GM21515 (cell line): ENCODE measurements around the gene RNF4.
A peak's percentile ranks its signal among the peaks of the same experiment; 100 is the strongest.
"Not testable (repeated sequence)": the region's sequence is repeated elsewhere in the genome, so short reads cannot be mapped to it uniquely, and the experiment has no call there.

Experiments used
- ATAC-seq: cut with Tn5 transposase; IDR thresholded peaks from one replicate; pipeline ENCODE4 v1.9.1; 2021; ENCODE audit not compliant: unreplicated experiment

RNF4 gene

DNA sequence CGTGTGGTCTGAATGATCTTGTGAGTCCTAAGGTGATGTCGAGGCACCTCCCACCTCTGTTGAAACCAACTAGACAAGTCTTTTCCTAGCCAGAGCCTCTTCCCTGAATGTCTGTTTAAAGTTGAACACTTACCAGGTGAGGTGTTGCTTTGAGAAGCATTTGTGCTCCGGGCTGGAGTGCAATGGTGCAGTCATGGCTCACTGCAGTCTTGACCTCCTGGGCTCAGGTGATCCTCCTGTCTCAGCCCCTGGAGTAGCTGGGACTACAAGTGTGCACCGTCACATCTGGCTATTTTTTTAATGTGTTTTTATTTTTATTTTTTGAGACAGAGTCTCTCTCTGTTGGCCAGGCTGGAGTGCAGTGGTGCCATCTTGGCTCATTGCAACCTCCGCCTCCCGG is 18.1 kb downstream of the RNF4 start:
- ATAC-seq = no peak

DNA sequence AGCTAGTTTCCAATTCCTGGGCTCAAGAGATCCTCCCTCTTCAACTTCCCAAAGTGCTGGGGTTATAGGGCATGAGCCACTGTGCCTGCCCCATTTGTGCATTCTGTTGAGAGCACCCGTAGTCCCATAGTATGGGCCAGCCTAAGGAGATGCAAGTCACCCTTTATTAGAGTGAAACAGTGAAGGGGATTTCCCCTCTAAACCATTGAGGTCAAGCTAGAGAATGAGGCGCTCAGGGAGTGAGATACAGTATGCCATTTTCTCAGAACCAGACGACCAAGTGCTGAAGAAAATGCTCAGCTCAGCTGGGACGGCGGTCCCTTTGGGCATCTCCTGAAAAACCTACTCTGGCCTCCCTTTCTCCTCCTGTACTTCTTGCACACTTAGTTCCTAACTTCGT is 18.7 kb downstream of the RNF4 start:
- ATAC-seq = peak; percentile 49

DNA sequence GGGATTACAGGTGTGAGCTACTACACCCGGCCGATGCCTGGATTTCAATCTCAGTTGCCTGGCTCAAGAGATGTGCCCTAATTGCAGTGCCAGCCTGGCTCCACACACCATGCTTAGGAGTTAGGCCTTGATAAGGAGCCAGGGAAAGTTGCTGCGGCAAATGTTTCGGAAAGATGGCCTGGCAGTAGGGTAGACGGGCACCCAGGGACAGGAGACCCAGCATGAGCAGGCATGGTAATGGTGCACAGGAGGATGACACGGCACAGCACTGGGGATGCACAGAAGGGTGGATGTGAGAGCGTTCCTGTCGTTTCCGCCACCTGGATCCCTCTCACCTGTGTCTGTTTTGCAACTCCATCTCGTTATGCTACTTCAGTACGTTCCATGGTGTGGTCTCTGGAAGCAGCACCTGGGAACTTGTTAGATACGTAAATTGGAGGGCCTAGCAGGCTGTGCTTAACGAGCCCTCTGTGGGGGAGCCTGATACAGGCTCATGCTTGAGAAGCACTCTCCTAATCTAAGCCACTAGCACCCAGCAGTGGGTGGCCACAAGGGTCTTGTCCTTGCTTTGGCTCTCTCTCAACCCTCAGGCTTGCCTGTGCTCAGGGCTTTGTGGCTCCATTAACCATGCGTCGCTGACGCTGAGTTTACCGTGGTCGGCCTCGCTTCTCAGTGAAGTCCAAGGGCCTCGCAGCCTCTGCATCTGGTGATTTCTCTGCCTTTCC is 20.3 kb downstream of the RNF4 start:
- ATAC-seq = no peak

DNA sequence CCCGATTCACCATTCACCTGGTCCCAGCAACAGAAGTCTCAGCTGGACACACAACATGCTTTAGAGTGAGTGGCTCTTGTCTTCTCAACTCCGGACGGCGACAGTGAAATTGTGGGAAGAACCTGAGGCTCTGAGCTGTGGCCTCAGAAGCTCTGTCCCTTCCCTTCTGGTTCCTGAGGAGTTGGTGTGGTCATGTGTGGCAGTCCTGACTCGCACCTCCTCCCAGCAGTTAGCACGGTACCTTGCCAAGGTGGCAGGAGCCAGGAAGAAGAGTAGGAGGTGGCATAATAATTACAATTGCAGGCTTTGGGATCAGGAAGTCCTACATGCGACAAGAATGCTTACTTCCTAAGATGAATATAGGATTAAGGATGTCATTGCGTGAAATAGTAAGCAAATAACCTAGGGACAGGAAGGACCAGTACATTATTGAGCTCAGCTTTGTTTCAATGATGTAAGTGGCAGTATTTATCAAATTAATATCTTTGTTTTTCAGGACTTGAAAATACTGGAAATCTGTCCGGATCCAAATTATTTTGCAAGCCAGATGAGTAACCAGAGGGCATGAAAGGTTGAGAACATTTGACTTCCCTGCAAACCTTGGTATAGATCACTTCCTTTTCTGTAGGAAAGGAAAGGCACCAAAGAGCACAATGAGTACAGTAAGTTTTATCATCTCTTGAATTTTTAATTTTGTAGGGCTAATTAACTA is 21.1 kb downstream of the RNF4 start:
- no peak for ATAC-seq

DNA sequence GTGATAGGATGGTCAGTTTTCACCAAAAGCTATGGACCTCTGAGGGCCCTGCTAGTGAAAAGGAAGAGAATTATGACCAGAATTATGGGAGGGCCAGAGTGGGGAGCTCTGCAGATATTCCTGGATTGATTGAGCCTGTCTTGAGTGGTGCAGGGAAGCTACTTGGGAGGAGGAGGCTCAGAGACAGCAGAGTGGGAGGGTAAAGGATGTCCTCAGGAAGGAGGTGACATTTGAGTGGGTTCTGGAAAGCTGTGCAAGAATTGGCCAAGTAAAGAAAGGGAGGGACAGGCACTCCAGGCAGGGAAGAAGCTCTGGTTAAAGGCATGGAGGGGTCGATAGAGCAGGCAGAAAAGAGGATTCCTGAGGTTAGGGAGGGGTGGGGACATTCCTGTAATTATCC is 24.1 kb downstream of the RNF4 start:
- no peak for ATAC-seq

DNA sequence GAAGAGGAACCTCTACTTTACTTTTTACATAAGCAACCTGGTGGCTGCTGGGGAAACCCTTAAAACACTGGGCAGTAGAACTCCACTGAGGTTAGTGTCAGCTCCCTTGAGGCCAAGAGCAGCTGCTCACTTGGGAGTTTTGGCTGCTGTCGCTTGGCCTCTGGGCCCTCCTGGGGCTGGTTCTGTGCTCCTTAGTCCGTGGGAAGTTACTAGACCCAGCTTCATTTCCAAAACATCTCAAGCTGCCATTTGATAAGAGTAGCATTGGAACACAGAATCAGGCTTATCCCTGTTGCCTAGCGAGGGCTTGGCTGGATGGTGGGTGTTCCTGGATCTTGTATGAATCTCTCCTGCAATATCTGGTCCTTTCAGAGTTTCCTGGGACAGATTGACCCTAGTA is 26.1 kb downstream of the RNF4 start:
- ATAC-seq = no peak

DNA sequence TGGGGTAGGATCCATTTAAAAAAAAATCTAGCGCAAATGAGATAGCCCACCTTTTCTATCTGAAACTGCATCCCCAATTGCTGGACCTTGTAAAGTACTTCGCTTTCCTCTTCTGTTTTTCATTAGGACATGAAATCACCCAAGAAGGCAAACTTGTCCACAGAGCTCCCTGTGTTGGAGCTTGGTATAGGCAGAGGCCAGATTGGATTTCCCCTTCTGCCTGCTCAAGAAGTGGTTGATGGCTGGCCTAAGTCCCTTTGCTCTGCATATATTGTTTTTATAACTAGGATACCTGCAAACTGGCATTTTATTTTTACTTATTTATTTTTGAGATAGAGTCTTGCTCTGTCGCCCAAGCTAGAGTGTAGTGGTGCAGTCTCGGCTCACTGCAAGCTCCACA is 28.4 kb downstream of the RNF4 start:
- no peak for ATAC-seq

DNA sequence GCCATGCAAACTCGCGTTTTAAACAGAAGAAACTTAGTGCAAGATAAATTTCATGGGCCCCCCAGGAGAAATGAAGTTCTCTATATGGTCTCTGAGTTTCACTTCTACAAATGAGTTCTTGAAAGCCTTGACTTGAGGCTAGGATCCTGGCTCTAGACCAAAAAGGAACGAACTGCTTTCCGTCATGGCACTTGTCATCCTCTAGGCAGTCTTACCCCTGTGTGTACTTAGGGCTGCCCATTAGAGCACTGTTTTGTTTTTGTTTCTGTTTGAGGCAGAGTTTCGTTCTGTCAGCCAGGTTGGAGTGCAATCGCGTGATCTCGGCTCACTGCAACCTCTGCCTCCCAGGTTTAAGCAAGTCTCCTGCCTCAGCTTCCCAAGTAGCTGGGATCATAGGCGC is 29.0 kb downstream of the RNF4 start:
- peak; percentile 93 for ATAC-seq

DNA sequence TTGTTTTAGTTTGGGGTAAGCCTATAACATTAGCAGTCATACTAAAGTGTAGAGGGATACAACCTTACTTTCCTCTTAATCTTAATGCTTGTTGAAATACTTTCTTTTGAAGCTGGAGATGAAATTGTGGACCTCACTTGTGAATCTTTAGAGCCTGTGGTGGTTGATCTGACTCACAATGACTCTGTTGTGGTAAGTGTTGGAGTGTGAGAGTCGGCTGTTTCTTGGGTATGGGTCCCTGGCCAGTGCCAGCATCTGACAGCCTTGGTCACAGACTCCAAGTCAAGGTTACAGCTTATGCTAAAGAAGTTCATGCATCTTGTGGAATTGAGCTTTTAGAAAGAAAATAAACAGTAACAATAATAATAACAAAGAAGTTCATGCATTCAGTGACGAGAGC is 31.6 kb downstream of the RNF4 start:
- ATAC-seq = no peak

DNA sequence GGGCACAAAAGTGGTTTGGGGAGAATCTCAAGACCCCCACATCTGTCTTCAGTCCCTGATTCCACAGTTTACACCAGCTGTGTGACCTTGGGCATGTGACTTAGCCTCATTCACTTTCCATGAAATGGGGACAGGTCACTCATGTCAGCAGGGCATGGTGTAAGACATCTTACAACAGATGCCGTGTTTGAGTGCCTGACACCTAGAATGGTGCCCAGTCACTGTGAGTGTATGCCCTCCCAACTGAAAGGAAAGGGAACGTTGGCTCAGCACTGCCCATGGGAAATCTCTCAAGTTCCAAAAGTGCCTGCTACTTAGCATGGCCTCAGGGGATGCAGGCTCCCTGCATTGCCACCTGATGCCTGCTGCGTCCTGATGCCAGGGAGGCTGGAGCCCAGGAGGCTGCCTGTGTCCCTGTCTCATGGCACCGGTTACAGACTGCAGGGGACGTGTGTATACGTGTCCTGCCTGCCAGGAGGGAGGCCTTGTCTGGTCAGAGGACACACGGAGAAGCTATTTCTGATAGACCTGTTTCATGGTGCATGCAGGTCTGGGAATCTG is 32.2 kb downstream of the RNF4 start:
- ATAC-seq = no peak

DNA sequence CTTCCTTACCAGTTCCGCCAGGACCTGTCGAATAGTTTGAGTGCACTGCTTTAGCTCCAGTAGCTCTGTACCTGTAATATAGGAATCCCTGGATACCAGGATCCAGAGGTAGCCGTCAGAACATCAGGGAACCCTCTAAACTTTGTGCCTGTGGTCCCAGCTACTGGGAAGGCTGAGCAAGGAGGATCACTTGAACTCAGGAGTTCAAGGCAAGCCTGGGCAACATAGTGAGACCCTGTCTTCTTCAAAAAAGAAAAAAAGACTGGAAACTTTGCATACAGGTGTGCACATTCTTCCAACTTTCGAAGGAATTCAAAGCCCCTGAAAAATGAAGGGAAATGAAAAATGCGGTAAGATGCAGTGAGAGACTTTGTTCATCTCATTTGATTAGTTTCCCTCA is 34.9 kb downstream of the RNF4 start:
- ATAC-seq = no peak

DNA sequence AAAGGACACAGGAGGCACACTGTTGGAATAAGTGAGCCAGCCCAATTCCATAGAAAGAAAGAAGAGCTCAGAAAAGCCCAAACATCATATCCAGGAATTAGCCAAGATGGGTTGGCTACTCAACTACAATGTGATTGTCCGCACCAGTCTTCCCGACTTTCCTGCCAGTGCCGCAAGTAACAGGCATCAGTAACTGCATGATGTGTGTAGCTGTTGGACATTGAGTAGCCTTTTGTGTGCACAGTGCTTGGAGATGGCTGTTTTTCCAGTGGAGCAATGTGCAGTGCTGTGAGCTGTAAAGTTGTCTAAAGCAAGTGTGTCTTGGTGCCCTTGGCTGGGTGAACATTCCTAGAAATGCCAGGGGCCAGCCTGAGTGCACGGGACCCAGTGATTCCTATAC is 38.4 kb downstream of the RNF4 start:
- no peak for ATAC-seq

DNA sequence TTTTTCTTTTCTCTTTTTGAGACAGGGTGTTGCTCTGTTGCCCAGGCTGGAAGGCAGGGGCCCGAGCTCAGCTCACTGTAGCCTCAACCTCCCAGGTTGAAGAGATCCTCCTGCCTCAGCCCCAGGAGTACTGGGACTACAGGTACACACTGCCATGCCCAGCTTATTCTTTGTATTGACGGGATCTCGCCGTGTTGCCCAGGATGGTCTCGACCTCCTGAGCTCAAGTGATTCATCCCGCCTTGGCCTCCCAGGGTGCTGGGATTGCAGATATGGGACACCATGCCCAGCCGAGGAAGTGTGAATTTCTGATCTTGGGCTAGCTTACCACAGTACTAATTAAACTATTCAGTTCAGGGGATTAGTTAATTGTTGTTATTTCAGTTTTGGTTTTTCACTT is 38.9 kb downstream of the RNF4 start:
- no peak for ATAC-seq

DNA sequence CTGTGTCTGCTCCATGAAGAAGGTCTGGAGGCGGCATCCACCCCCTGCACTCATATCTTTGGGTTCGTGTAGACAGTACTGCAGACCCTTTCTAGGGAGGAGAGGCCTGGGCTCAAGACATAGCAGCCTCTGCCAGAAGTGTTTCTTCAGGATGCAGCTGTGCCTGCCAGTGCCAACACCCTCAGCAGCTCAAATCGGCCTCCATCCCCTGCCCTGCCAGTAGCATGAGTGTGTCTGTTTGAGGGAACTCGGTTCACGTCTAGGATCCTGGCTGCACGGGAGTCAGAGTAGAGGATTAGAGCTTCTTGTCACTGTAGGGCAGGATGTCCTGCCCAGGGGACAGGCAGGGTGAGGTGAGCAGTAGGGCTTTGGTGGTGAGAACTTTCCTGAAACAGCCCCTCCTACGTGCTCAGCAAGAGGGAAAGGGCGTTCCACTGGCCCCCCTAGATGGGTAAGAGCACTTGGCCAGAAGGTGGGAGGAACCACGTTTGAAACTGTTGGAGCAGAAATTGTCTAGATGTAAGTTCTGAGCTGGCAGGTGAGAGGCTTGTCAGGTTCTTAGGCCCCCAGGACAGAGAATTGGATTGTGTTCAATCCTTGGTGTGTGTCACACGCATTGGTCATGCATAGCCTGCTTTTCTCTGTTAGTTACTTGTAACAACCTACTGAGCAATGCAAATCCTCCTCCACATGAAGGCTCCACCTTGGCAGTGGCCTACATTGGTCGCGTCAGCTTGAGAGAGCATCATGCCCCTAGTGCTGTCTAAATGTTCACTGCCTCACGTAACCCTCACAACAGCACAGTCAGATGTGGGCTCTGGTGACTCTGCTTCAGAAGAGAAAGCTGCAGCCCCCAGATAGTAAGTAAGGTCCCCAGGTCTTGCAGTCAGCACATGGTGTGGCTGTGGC is 41.7 kb downstream of the RNF4 start:
- no peak for ATAC-seq

DNA sequence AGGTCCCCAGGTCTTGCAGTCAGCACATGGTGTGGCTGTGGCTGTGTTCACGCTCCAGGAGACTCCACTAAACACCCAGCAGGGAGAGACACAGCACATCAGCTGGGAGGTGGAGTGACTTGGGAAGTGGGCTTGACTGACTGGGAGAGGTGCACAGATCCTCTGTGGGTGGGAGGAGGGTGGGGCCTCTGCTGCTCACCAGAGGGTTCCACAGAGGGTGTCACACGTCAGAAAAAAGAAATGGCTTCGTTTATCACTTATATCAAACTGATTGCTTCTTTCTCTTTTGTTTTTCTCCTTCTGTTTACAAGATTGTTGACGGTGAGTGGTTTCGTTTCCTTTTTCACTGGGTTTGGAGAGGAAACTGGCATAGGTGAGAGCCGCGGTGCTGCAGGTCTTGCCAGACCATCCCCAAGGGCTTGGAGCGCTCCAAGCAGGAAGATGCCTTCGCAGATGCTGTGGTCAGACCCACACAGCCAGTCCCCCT is 42.8 kb downstream of the RNF4 start:
- ATAC-seq = no peak

DNA sequence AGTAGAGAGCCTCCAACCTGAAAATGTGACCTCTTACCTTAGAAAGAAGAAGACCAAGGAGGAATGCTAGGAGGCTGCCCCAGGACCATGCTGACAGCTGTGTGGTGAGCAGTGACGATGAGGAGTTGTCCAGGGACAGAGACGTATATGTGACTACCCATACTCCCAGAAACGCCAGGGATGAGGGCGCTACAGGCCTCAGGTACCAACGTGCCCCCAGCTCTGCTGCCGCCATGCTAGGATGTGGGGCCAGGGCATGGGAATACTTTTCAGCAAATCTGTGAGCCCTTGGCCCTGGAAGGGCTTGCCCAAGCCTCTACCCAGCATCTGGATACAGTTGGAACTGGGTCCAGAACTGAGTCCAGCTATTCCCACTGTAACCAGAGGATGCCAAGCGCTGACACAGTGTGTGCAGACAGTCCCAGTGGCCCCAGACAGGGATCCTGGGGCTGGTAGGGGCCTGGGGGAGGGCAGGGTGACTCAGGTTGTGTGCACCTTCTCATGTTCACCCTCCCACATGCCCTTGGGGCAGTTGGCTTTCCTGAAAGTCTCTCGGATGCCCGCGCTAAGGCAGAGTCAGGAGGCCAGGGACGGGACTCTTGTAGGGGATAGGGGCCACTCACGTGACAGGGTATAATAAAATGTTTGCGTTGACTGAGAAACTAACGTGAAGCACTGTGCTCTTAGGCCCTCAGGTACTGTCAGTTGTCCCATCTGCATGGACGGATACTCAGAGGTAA is 43.7 kb downstream of the RNF4 start:
- no peak for ATAC-seq

DNA sequence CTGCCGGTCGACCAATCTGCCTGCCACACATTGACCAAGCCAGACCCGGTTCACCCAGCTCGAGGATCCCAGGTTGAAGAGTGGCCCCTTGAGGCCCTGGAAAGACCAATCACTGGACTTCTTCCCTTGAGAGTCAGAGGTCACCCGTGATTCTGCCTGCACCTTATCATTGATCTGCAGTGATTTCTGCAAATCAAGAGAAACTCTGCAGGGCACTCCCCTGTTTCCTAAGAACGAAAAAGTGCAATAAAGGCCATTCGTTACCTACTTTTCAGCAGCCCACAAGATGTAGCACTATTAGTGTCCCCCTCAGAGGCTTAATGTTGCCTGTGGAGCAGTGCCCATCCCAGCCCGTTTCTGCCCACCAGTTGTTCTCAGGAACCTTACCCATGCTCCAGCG is 45.3 kb downstream of the RNF4 start:
- ATAC-seq = not testable (repeated sequence)

DNA sequence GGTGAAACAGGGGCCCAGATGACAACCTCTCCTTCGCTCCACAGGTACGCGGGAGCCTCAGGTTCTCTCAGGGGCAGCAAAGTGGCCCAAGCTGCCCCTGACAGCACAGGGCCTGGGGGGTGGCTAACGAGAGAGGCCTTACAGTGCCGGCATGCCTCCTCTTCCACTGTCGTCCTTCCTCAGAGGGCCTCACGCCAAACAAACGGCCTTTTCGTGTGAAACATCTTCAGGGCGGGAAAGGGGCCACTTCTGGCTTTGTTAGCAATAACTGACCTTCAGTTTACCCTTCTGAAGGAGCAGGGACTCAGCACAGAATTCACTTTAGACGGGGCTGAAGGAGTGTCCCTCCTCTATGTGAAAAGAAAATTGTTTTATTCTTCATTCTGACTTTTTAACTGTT is 46.0 kb downstream of the RNF4 start:
- ATAC-seq = not testable (repeated sequence)

DNA sequence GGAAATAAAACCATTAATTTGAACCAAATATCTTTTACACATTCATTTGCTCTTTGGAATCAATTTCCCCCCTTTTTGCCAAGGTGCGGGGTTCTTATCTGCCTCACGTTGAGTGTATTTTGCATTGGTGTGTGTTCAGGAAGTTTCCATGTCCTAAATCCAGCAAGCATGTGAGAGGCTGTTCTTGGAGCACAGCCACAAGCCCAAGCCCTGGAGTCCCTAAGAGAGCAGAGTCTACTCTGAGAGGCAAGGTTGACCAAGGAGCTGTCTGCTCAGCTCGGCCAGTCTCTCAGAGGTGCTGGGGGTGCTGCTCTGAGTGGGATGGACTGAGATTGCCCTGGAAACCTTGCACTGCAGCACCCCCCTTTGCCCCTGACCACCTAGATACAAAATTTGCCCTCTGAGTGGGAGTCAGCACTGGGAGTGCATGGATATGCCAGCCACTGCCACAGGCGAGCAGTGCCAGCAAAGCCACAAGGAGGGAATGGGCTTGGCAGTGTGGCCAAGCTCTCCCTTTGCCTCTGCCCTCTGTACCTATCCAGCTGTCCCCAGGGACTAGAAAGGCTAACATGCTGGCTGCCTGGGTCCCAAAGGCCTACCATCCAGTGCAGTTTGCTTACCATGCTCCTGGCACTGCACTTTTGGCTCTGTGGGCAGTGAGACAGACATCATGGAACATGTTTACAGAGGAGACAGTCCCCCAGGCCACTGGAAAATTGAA is 47.1 kb downstream of the RNF4 start:
- ATAC-seq = no peak

DNA sequence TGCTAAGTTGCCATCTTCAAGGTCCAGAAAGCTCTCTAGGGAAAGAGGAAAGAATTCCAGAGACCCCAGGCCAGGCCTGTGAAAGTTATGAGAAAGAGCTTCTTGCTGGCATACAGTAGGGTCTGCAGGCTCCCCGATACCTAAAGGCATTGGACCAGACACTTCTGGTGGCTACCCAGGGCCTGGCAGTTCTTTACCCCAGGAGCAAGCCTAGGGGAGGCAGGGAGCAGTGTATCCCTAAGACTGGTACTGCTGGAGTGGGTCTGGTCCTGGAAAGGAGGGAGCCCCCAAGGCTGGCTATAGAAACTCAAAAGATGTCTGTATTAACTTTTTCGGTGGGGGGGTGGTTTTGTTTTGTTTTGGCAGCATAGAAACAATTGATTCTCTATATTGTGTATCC is 47.7 kb downstream of the RNF4 start:
- ATAC-seq = no peak
